ENCODE measurements around the gene HDAC4.

HDAC4 gene

DNA sequence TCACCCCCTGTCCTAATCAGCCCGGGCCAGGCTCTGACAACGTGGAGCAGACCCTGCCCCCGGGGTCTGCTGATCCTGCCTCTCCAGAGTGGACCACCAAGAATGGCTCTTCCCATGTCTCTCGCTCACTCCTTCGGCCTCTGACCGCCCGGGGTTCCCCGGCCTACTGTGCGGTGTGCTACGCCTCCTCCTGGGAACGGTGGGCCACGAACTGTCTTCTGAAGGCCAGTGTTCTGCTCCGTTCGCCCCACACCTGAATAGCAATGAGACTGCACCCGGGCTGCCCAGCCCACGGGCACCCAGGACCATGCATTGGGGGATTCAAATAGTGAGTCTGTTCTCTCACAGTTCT lies 363.3 kb downstream of the HDAC4 start:
- Histone ChIP-seq H3K4me3 (ENCODE audit: insufficient read length, low read depth) (no peak overlapping the region), H3K27me3 (ENCODE audit: insufficient read depth, insufficient read length) (no peaks in the 10 kb centered on the region), H3K4me1 (ENCODE audit: insufficient read depth, insufficient read length) (peaks cover 5% of the 10 kb centered on the region), H3K9me3 (ENCODE audit: insufficient read depth, low read length) (no peaks in the 10 kb centered on the region), H3K36me3 (ENCODE audit: insufficient read depth, insufficient read length, low read length) (no peaks in the 10 kb centered on the region), H3K9ac (ENCODE audit: insufficient read length, low read depth) (no peak overlapping the region)
- TF ChIP-seq ZNF274 (IDR thresholded peaks at IDR 0.05; ENCODE audit: low read depth, low read length), result no peak
- TF ChIP-seq SUZ12 (IDR thresholded peaks at IDR 0.05; ENCODE audit: extremely low read depth, insufficient read depth, insufficient read length), result no peak
- TF ChIP-seq YY1 (IDR thresholded peaks at IDR 0.05; ENCODE audit: insufficient read depth, insufficient read length), result no peak
- DNase-seq (ENCODE audit: low read depth, low spot score), result no peak

DNA sequence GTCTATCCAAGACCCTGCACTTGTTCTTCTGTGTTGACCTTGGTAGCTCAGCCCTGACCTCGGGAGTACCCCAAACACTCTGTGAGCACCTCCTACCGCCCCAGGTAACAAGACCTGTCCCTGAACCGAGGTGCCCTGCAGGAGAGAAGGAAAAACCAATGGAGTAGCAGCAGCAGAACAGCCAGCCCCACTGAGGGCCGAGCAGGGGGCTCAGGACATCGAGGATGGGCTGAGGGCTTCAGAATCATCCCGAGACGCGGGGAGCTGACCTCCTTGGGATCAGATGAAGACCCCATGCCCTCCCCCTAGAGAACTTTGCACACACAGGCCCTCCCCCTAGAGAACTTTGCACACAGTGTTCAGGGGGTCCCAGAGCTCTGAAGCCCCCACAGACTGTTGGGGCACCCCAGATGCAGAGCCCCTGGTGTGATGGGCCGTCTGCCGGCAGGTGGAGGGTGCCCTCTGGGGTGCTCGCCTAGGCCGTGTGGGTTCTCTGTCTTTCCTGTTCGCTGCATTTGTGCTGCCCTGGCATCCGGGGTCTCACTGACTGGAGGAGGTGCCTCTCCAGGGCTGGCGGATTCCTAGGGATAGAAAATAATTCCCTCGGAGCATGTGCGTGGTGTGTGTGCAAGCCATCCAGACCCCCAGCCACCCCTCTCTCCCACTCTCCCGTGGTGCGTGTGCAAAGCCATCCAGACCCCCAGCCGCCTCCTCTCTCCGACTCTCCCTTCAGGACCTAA lies 363.8 kb downstream of the HDAC4 start:
- no peak overlapping the region for H3K9ac ChIP-seq (ENCODE audit: insufficient read length, low read depth)
- TF ChIP-seq ZNF274 (IDR thresholded peaks at IDR 0.05; ENCODE audit: low read depth, low read length), result no peak
- no peak for TF ChIP-seq YY1 (IDR thresholded peaks at IDR 0.05; ENCODE audit: insufficient read depth, insufficient read length)
- no peak for TF ChIP-seq SUZ12 (IDR thresholded peaks at IDR 0.05; ENCODE audit: extremely low read depth, insufficient read depth, insufficient read length)
- no peaks in the 10 kb centered on the region for H3K27me3 ChIP-seq (ENCODE audit: insufficient read depth, insufficient read length)
- peaks cover 5% of the 10 kb centered on the region for H3K4me1 ChIP-seq (ENCODE audit: insufficient read depth, insufficient read length)
- H3K4me3 ChIP-seq (ENCODE audit: insufficient read length, low read depth), result no peak overlapping the region
- no peak for DNase-seq (ENCODE audit: low read depth, low spot score)
- H3K9me3 ChIP-seq (ENCODE audit: insufficient read depth, low read length), result no peaks in the 10 kb centered on the region
- H3K36me3 ChIP-seq (ENCODE audit: insufficient read depth, insufficient read length, low read length), result no peaks in the 10 kb centered on the region

DNA sequence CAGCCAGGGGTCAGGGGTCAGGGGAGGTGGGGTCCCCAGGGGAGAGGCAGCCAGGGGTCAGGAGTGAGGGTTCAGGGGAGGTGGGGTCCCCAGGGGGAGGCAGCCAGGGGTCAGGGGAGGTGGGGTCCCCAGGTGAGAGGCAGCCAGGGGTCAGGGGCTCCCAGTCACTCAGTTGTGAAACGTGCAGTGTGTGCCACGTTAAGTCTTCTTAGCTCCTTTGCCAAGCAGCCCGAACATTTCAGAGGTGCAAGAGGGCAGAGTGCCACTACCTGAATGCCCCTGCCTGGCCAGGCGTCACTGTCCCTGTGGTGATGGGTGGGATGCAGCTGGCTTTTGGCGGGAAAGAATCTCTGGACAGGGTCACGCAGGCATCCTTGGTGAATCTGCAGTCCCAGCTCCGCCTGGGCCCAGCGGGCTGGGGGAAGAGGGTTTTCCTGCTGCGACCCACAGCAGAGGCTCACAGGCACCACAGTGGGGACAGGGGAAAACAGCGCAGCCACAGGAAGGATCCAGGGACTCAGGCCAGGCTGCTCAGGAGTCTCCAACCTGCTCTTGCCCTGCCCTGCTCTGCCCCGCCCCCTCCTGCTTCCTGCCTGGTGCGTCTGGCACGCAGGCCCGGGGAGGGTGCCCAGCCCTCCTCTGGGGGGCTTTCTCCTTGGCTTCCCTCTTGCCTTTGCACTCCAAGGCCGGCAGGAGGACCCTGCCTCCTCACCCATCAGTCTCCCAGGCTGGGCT lies 364.7 kb downstream of the HDAC4 start:
- Histone ChIP-seq H3K4me1 (ENCODE audit: insufficient read depth, insufficient read length) (peaks cover 5% of the 10 kb centered on the region), H3K36me3 (ENCODE audit: insufficient read depth, insufficient read length, low read length) (no peaks in the 10 kb centered on the region), H3K9me3 (ENCODE audit: insufficient read depth, low read length) (no peaks in the 10 kb centered on the region), H3K27me3 (ENCODE audit: insufficient read depth, insufficient read length) (no peaks in the 10 kb centered on the region), H3K4me3 (ENCODE audit: insufficient read length, low read depth) (no peak overlapping the region), H3K9ac (ENCODE audit: insufficient read length, low read depth) (peak overlapping the region; percentile 22)
- no peak for DNase-seq (ENCODE audit: low read depth, low spot score)
- no peak for TF ChIP-seq SUZ12 (IDR thresholded peaks at IDR 0.05; ENCODE audit: extremely low read depth, insufficient read depth, insufficient read length)
- TF ChIP-seq YY1 (IDR thresholded peaks at IDR 0.05; ENCODE audit: insufficient read depth, insufficient read length), result no peak
- no peak for TF ChIP-seq ZNF274 (IDR thresholded peaks at IDR 0.05; ENCODE audit: low read depth, low read length)

DNA sequence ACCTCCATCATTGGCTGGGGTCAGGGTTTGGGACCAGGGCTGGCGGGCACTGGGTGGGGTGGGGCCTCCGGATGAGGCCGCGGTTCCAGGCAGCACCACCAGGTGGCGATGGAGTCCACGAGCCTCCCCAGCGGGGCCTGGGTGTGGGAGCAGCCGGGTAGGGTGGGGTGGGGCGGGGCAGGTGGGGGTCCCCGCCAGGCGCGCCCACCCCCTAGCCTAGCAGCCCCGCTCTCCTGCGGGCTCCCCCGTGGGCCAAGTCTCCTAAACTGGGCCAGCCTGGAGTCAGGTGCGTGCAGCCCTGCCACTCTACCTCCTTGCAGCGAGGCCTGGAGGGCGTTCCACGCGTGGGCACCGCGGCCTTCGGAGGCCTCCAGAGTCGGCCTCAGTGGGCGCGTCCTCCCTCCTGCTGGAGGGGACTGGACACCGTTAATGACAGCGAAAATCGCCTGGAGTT lies 365.4 kb downstream of the HDAC4 start:
- no peak overlapping the region for H3K4me3 ChIP-seq (ENCODE audit: insufficient read length, low read depth)
- no peak for DNase-seq (ENCODE audit: low read depth, low spot score)
- H3K27me3 ChIP-seq (ENCODE audit: insufficient read depth, insufficient read length), result no peaks in the 10 kb centered on the region
- TF ChIP-seq SUZ12 (IDR thresholded peaks at IDR 0.05; ENCODE audit: extremely low read depth, insufficient read depth, insufficient read length) (no peak), YY1 (IDR thresholded peaks at IDR 0.05; ENCODE audit: insufficient read depth, insufficient read length) (no peak), ZNF274 (IDR thresholded peaks at IDR 0.05; ENCODE audit: low read depth, low read length) (no peak)
- H3K36me3 ChIP-seq (ENCODE audit: insufficient read depth, insufficient read length, low read length), result no peaks in the 10 kb centered on the region
- peaks cover 4% of the 10 kb centered on the region for H3K4me1 ChIP-seq (ENCODE audit: insufficient read depth, insufficient read length)
- H3K9ac ChIP-seq (ENCODE audit: insufficient read length, low read depth), result no peak overlapping the region
- H3K9me3 ChIP-seq (ENCODE audit: insufficient read depth, low read length), result no peaks in the 10 kb centered on the region

DNA sequence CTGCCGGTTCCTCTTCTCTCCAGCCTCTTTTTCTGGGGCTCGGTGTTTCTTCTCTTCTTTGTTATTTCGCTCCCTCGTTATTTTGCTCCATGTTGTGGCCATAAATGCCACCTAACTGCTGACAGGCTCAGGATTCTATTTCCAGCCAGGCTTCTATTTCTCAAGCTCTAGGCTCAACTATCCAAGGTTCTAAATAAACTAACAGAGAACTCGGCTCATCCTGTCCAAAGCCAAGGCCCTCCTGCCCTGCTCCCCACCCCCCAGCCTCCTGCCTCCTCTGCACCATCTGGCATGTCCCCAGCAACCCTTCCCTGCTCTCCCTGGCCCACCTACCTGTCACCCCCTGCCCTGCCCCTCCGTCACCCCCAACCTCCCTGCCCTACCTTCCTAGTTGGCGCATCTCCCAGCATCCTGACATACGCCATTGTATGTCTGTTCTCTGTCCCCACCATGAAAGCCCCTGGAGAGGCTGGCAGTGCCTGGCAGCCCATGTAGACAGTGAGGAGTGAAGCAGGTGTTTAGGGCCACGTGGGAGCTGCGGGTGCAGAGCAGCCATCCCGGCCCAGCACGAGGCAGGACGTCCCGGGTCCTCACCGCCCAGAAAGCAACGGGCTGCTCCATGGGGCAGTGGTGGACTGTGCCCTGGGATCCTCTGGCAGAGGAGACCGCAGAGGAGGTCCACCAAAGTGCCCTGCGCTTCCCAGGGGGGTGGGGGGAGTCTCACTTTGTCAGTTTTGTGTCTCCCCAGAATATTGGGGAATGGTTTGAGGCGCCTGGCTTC lies 366.1 kb downstream of the HDAC4 start:
- Histone ChIP-seq H3K9me3 (ENCODE audit: insufficient read depth, low read length) (no peaks in the 10 kb centered on the region), H3K4me3 (ENCODE audit: insufficient read length, low read depth) (no peak overlapping the region), H3K36me3 (ENCODE audit: insufficient read depth, insufficient read length, low read length) (no peaks in the 10 kb centered on the region), H3K27me3 (ENCODE audit: insufficient read depth, insufficient read length) (no peaks in the 10 kb centered on the region), H3K9ac (ENCODE audit: insufficient read length, low read depth) (no peak overlapping the region), H3K4me1 (ENCODE audit: insufficient read depth, insufficient read length) (no peaks in the 10 kb centered on the region)
- DNase-seq (ENCODE audit: low read depth, low spot score), result no peak
- TF ChIP-seq SUZ12 (IDR thresholded peaks at IDR 0.05; ENCODE audit: extremely low read depth, insufficient read depth, insufficient read length) (no peak), YY1 (IDR thresholded peaks at IDR 0.05; ENCODE audit: insufficient read depth, insufficient read length) (no peak), ZNF274 (IDR thresholded peaks at IDR 0.05; ENCODE audit: low read depth, low read length) (no peak)

DNA sequence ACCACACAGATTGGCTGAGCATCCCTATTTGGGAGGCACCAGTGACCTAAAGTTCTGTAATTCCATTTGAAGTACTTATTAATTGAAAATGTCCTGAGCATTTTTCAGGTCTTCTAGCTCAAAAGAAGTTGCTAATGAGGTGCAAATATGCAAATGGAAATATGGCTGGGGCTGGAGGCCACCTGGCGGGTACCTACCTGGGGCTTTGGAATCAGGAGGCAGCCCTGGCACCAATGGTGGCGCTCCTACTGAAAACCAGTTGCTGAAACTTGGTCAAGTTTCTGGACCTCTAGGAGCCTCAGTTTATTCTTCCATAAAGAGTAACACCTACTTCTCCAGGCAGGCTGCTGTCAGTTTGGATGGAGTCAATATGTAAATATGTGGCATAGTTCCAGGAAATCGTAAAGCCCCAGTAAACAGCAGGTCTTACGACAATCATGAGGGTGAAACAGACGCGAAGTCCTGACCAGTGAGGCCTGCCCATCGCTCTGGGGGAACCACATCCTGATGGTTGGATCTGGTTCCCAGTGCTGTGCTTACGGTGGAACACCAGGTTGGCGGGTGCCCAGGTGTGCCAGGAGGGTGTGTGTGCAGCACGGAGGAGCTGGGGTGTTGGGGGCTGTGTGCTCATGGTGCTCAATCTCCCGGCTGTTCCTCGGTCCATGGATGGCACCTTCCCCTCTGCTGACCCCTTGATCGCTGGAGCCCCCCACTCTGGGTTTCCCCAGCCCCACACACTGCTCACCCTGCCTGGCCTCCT lies 366.8 kb downstream of the HDAC4 start:
- no peak for TF ChIP-seq ZNF274 (IDR thresholded peaks at IDR 0.05; ENCODE audit: low read depth, low read length)
- TF ChIP-seq SUZ12 (IDR thresholded peaks at IDR 0.05; ENCODE audit: extremely low read depth, insufficient read depth, insufficient read length), result no peak
- no peak for TF ChIP-seq YY1 (IDR thresholded peaks at IDR 0.05; ENCODE audit: insufficient read depth, insufficient read length)
- Histone ChIP-seq H3K9me3 (ENCODE audit: insufficient read depth, low read length) (no peaks in the 10 kb centered on the region), H3K4me3 (ENCODE audit: insufficient read length, low read depth) (no peak overlapping the region), H3K36me3 (ENCODE audit: insufficient read depth, insufficient read length, low read length) (no peaks in the 10 kb centered on the region), H3K4me1 (ENCODE audit: insufficient read depth, insufficient read length) (no peaks in the 10 kb centered on the region), H3K9ac (ENCODE audit: insufficient read length, low read depth) (no peak overlapping the region), H3K27me3 (ENCODE audit: insufficient read depth, insufficient read length) (no peaks in the 10 kb centered on the region)
- DNase-seq (ENCODE audit: low read depth, low spot score), result no peak
